Measurements from ENCODE around the gene ZDHHC8.

Gene ZDHHC8

GRCh38 chr22:20095521-20095920 is 36.1 kb upstream of the ZDHHC8 start:
- Histone ChIP-seq H3K4me1 (ENCODE audit: low read length) (no peaks in the 10 kb centered on the region), H3K27me3 (ENCODE audit: low read depth, low read length) (no peaks in the 10 kb centered on the region), H3K4me3 (ENCODE audit: low read length) (no peak overlapping the region), H3K9ac (ENCODE audit: low read length) (no peak overlapping the region), H3K9me3 (ENCODE audit: insufficient read depth, low read length) (no peaks in the 10 kb centered on the region), H2AFZ (ENCODE audit: low read depth, low read length) (no peak overlapping the region), H3K36me3 (replicated peaks; ENCODE audit: low read depth, low read length) (peaks cover 79% of the 10 kb centered on the region), H3K4me2 (ENCODE audit: low read length) (no peak overlapping the region), H3K27ac (ENCODE audit: low read length) (no peak overlapping the region), H4K20me1 (ENCODE audit: insufficient read depth, low read length) (no peaks in the 10 kb centered on the region), H3K79me2 (ENCODE audit: low read length) (no peaks in the 10 kb centered on the region)
- no peak for TF ChIP-seq EZH2phosphoT487 (IDR thresholded peaks at IDR 0.05; ENCODE audit: low read depth)

DNA sequence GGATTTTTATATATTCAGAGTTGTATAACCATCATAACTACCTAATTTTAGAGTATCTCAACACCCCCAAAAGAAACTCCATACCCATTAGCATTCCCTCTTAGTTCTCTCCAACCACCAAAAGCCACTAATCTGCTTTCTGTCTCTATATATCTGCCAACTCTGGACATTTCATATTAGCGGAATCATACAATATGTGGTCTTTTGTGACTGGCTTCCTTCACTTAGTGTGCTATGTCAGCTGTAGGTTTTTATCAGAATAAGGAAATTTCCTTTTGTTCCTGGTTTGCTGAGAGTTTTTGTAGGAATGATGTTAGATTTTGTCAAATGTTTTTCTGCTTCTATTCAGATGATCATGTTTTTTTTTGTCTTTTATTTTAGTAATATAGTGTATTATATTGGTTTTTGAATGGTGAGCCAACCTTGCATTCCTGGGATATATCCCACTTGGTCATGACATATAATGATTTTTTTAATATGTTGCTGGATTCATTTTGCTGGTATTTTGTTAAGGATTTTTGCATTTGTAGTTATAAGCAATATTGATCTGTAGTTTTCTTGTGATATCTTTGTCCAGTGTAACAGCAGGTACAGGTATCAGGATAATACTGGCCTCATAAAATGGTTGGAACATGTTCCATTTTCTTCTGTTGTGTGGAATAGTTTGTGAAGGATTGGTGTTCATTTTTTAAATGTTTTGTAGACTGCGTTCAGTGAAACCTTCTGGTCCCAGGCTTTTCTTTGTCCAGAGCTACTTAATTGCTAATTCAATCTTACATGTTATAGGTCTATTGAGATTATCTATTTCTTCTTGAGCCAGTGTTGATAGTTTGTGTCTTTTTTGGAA is 34.8 kb upstream of the ZDHHC8 start:
- Histone ChIP-seq H3K9ac (ENCODE audit: low read length) (no peak overlapping the region), H3K9me3 (ENCODE audit: insufficient read depth, low read length) (no peaks in the 10 kb centered on the region), H3K36me3 (replicated peaks; ENCODE audit: low read depth, low read length) (peaks cover 73% of the 10 kb centered on the region), H3K27me3 (ENCODE audit: low read depth, low read length) (no peaks in the 10 kb centered on the region), H3K4me1 (ENCODE audit: low read length) (no peaks in the 10 kb centered on the region), H3K27ac (ENCODE audit: low read length) (no peak overlapping the region), H2AFZ (ENCODE audit: low read depth, low read length) (no peak overlapping the region), H3K4me3 (ENCODE audit: low read length) (no peak overlapping the region), H3K4me2 (ENCODE audit: low read length) (no peak overlapping the region), H3K79me2 (ENCODE audit: low read length) (no peaks in the 10 kb centered on the region), H4K20me1 (ENCODE audit: insufficient read depth, low read length) (no peaks in the 10 kb centered on the region)
- no peak for TF ChIP-seq CTCF (IDR thresholded peaks at IDR 0.05; ENCODE audit: low read depth, low read length)
- no peak for TF ChIP-seq EZH2phosphoT487 (IDR thresholded peaks at IDR 0.05; ENCODE audit: low read depth)

DNA sequence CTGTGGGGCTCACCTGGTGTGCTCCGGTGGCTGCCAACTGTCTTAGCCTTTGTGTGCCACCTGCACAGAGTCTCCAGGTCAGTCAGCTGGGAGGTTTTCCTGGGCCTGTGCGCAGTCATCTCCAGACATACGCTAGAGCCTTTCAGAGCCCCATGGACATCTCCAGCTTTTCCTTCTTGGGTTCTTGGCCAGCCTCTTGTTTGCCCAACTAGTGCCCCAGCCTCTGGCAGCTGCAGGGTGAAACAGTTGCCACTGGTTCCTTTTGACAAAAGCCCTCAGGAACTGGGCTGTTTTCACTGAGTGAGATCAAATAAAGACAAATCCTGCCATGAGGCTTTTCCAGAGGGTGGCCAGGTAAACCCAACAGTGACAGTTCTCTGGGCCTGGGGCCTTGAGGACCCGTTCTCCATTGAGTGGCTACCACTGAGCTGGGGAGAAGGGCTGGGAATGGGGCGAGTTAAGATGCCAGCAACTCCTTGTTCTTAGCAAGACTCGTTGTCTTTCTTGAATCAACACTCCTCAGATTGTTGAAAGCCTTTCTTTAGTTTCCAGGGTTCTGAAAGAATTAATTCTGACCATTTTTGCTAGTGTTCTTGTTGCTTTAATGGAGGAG is 32.4 kb upstream of the ZDHHC8 start:
- H3K9me3 ChIP-seq (ENCODE audit: insufficient read depth, low read length): no peaks in the 10 kb centered on the region
- no peaks in the 10 kb centered on the region for H3K79me2 ChIP-seq (ENCODE audit: low read length)
- no peak overlapping the region for H2AFZ ChIP-seq (ENCODE audit: low read depth, low read length)
- no peaks in the 10 kb centered on the region for H4K20me1 ChIP-seq (ENCODE audit: insufficient read depth, low read length)
- TF ChIP-seq EZH2phosphoT487 (IDR thresholded peaks at IDR 0.05; ENCODE audit: low read depth) (no peak), CTCF (IDR thresholded peaks at IDR 0.05; ENCODE audit: low read depth, low read length) (no peak)
- H3K4me3 ChIP-seq (ENCODE audit: low read length): no peak overlapping the region
- no peak overlapping the region for H3K4me2 ChIP-seq (ENCODE audit: low read length)
- H3K9ac ChIP-seq (ENCODE audit: low read length): no peak overlapping the region
- no peaks in the 10 kb centered on the region for H3K27me3 ChIP-seq (ENCODE audit: low read depth, low read length)
- H3K27ac ChIP-seq (ENCODE audit: low read length): no peak overlapping the region
- no peaks in the 10 kb centered on the region for H3K4me1 ChIP-seq (ENCODE audit: low read length)
- peaks cover 64% of the 10 kb centered on the region for H3K36me3 ChIP-seq (replicated peaks; ENCODE audit: low read depth, low read length)

- no peak overlapping the region for H3K4me3 ChIP-seq (ENCODE audit: low read length)
- H3K4me1 ChIP-seq (ENCODE audit: low read length): no peaks in the 10 kb centered on the region
- H3K79me2 ChIP-seq (ENCODE audit: low read length): no peaks in the 10 kb centered on the region
- H3K27me3 ChIP-seq (ENCODE audit: low read depth, low read length): no peaks in the 10 kb centered on the region
- H2AFZ ChIP-seq (ENCODE audit: low read depth, low read length): no peak overlapping the region
- H3K36me3 ChIP-seq (replicated peaks; ENCODE audit: low read depth, low read length): peaks cover 57% of the 10 kb centered on the region
- no peak for TF ChIP-seq EZH2phosphoT487 (IDR thresholded peaks at IDR 0.05; ENCODE audit: low read depth)
- H3K9ac ChIP-seq (ENCODE audit: low read length): no peak overlapping the region
- H4K20me1 ChIP-seq (ENCODE audit: insufficient read depth, low read length): peaks cover 5% of the 10 kb centered on the region; the same call in 1 of the 2 replicates
- no peaks in the 10 kb centered on the region for H3K9me3 ChIP-seq (ENCODE audit: insufficient read depth, low read length)
- H3K27ac ChIP-seq (ENCODE audit: low read length): no peak overlapping the region
- H3K4me2 ChIP-seq (ENCODE audit: low read length): no peak overlapping the region
These were observed 30.0 kb upstream of the ZDHHC8 start for GRCh38 chr22:20101638-20102037.

Measured in OCI-LY3 (cell line).